ENCODE measurements around the gene RFNG. TPM values are rescaled to one million over a fixed set of nuclear protein-coding genes. Genes with fewer than 3 reads are reported as not detected.

Gene RFNG
- total and polyA plus RNA-seq, 8 donors: 12.5 to 66.5 (median 27.1) TPM

DNA sequence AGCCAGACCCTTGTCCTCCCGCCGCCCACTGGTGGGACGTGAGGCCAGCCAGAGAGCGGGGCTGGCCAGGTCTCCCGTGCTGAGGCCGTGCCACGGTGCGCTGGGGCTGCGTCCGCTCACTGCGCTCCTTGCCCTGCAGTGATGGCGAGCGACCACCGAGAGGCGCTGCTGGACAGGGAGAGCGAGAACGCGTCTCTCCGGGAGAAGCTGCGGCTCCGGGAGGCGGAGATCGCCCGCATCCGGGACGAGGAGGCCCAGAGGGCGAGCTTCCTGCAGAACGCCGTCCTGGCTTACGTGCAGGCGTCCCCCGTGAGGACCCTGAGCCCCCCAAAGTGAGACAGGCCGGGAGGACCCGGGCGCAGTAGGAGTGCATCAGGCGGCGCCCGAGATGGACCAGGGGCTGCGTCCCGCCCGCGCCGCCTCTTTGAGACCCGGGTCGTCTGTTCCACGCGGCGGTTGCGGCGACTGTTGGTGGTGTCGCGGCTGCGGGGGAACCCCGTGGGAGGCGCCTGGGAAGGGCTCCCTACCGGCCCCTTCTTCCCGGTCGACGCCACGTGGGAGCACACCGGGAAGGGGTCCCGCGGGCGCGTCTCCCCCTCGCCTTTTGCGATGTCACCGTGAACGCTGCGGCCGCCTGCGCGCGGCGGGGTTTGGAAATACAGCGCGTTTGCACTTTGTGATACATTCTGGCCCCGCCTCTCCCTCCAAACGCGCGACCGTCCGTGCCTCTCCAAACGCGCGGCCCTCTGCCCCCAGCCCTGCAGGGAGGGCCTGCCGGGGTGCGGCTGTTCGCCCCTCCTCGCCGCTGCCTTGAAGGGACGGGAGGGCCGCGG lies 20.9 kb downstream of the RFNG start:
- H3K27me3 ChIP-seq: peaks cover 0 to 14% (median 8%) of the 10 kb centered on the region in 3 donors
- H3K4me3 ChIP-seq: peak overlapping the region; percentile 45 to 71 (median 60)
- DNase-seq: peak; percentile 90 to 94
- H3K36me3 ChIP-seq: peaks cover 0 to 26% (median 18%) of the 10 kb centered on the region in 4 donors
- intact Hi-C loops (cut with DNase I; ENCODE audit: low total_unique reads): no loop called here
- peaks cover 19 to 42% (median 31%) of the 10 kb centered on the region in 4 donors for H3K4me1 ChIP-seq
- no peaks in the 10 kb centered on the region for H3K9me3 ChIP-seq
- TF ChIP-seq, protein P1, sequence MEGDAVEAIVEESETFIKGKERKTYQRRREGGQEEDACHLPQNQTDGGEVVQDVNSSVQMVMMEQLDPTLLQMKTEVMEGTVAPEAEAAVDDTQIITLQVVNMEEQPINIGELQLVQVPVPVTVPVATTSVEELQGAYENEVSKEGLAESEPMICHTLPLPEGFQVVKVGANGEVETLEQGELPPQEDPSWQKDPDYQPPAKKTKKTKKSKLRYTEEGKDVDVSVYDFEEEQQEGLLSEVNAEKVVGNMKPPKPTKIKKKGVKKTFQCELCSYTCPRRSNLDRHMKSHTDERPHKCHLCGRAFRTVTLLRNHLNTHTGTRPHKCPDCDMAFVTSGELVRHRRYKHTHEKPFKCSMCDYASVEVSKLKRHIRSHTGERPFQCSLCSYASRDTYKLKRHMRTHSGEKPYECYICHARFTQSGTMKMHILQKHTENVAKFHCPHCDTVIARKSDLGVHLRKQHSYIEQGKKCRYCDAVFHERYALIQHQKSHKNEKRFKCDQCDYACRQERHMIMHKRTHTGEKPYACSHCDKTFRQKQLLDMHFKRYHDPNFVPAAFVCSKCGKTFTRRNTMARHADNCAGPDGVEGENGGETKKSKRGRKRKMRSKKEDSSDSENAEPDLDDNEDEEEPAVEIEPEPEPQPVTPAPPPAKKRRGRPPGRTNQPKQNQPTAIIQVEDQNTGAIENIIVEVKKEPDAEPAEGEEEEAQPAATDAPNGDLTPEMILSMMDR (IDR thresholded peaks at IDR 0.05): peak in 5 of 7 experiments; percentile 89 to 95 (median 92)
- TF ChIP-seq EP300 (IDR thresholded peaks at IDR 0.05) (no peak), POLR2A (IDR thresholded peaks at IDR 0.05) (no peak), POLR2AphosphoS5 (IDR thresholded peaks at IDR 0.05) (peak in 2 of 3 donors; percentile 49 to 82)
- WGBS, 5 donors: 0 to 6% (median 1%) methylated on average over 17 to 94 of the region's 94 CpGs
- peak overlapping the region; percentile 73 to 87 (median 81) for H3K27ac ChIP-seq

DNA sequence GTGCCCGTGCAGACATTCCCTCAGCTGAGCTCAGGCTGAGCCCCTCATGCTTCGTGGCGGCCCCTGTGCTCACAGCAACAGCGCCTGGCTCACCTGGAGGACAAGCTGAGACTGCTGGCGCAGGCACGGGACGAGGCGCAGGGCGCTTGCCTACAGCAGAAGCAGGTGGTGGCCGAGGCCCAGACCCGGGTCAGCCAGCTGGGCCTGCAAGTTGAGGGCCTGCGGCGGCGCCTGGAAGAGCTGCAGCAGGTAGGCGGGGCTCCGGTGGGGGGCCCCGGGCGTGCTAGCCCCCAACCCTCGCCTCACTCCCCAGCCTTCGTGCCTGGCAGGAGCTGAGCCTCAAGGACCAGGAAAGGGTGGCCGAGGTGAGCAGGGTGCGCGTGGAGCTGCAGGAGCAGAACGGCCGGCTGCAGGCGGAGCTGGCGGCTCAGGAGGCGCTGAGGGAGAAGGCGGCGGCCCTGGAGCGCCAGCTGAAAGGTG lies 21.6 kb downstream of the RFNG start:
- peaks cover 0 to 14% (median 8%) of the 10 kb centered on the region in 3 donors for H3K27me3 ChIP-seq
- WGBS, 5 donors: 54 to 63% (median 60%) methylated on average over 22 to 31 of the region's 31 CpGs; no CpG with 5 or more reads in 1 of the 5 donors
- peaks cover 16 to 36% (median 31%) of the 10 kb centered on the region in 4 donors for H3K4me1 ChIP-seq
- peak overlapping the region in 3 of 4 donors; percentile 51 to 71 (median 68) for H3K4me3 ChIP-seq
- DNase-seq: no peak
- intact Hi-C loops (cut with DNase I; ENCODE audit: low total_unique reads): loop anchor here (2.0 kb wide), 1 partner anchor 125 kb away; no protein-coding TSS in a partner anchor
- no peaks in the 10 kb centered on the region for H3K9me3 ChIP-seq
- no peak for TF ChIP-seq POLR2A (IDR thresholded peaks at IDR 0.05)
- TF ChIP-seq EP300 (IDR thresholded peaks at IDR 0.05): no peak
- TF ChIP-seq, protein P1 (IDR thresholded peaks at IDR 0.05): no peak
- no peak for TF ChIP-seq POLR2AphosphoS5 (IDR thresholded peaks at IDR 0.05)
- peak overlapping the region in 2 of 5 donors; percentile 11 to 73 for H3K27ac ChIP-seq
- H3K36me3 ChIP-seq: peaks cover 0 to 21% (median 14%) of the 10 kb centered on the region in 4 donors

DNA sequence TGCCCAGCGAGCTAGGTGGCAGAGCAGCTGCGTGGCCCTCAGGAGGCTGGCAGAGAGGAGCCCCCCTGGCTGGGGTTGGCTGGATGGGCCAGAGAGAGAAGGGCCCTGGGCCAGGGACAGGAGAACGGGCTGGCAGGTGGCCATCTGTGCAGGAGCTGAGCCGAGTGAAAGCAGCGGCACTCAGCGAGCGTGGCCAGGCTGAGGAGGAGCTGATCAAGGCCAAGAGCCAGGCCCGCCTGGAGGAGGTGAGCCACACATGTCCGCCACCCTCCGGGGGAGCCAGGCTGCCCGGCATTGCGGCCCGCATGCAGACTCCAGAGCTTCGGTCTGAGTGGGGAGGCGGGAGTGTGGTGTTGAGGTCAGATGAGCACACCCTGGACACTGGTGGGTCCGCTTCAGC lies 22.2 kb downstream of the RFNG start:
- no peak for DNase-seq
- WGBS, 5 donors: 83 to 92% (median 90%) methylated on average over 7 to 16 of the region's 16 CpGs
- H3K4me3 ChIP-seq: no peak overlapping the region
- peaks cover 18 to 37% (median 36%) of the 10 kb centered on the region in 4 donors for H3K4me1 ChIP-seq
- peaks cover 0 to 21% (median 10%) of the 10 kb centered on the region in 4 donors for H3K36me3 ChIP-seq
- TF ChIP-seq POLR2AphosphoS5 (IDR thresholded peaks at IDR 0.05): no peak
- TF ChIP-seq, protein P1 (IDR thresholded peaks at IDR 0.05): no peak
- H3K27me3 ChIP-seq: peaks cover 0 to 14% (median 8%) of the 10 kb centered on the region in 3 donors
- no peak overlapping the region for H3K27ac ChIP-seq
- H3K9me3 ChIP-seq: no peaks in the 10 kb centered on the region
- intact Hi-C loops (cut with DNase I; ENCODE audit: low total_unique reads): loop anchor here (2.0 kb wide), 1 partner anchor 125 kb away; no protein-coding TSS in a partner anchor

DNA sequence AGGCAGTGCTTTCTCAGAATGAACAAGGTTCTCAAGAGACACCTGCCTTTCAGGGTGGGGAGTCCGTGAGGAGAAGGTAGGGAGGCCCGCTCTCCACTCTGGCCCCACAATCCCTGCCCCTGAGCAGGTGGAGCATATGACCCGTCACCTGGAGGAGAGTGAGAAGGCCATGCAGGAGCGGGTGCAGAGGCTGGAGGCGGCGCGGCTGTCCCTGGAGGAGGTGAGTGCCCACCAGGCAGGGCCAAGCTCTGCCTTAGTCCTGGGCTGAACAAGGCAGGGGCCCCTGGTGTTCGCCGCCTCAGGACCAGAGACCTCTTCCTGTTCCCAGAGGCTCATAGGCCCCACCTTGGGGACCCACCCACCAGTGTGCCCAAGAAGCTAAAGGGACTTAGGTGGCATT lies 22.6 kb downstream of the RFNG start:
- H3K4me3 ChIP-seq: no peak overlapping the region
- peaks cover 0 to 14% (median 8%) of the 10 kb centered on the region in 3 donors for H3K27me3 ChIP-seq
- intact Hi-C loops (cut with DNase I; ENCODE audit: low total_unique reads): loop anchor here (2.0 kb wide), 1 partner anchor 126 kb away; no protein-coding TSS in a partner anchor
- H3K9me3 ChIP-seq: no peaks in the 10 kb centered on the region
- TF ChIP-seq POLR2AphosphoS5 (IDR thresholded peaks at IDR 0.05) (no peak), EP300 (IDR thresholded peaks at IDR 0.05) (no peak), POLR2A (IDR thresholded peaks at IDR 0.05) (no peak)
- TF ChIP-seq, protein P1 (IDR thresholded peaks at IDR 0.05): no peak
- DNase-seq: no peak
- H3K4me1 ChIP-seq: peaks cover 22 to 40% (median 37%) of the 10 kb centered on the region in 4 donors
- WGBS, 5 donors: 92 to 99% (median 98%) methylated on average over 7 to 9 of the region's 9 CpGs
- peaks cover 0 to 21% (median 10%) of the 10 kb centered on the region in 4 donors for H3K36me3 ChIP-seq
- H3K27ac ChIP-seq: no peak overlapping the region
